Measurements from ENCODE around the gene ASXL1.

GRCh38 chr20:32355417-32355841 lies 2.7 kb upstream of the ASXL1 start:
- TF ChIP-seq PPARA (CRISPR knock-in tag; IDR thresholded peaks at IDR 0.05; ENCODE audit: borderline replicate concordance) = no peak
- no peak for TF ChIP-seq ESRRG (CRISPR knock-in tag; IDR thresholded peaks at IDR 0.05)
- no peak for TF ChIP-seq CREB5 (CRISPR knock-in tag; IDR thresholded peaks at IDR 0.05; ENCODE audit: low read depth)
- no peak for TF ChIP-seq TCF4 (CRISPR knock-in tag; IDR thresholded peaks at IDR 0.05; ENCODE audit: borderline replicate concordance)
- TF ChIP-seq, protein P1, sequence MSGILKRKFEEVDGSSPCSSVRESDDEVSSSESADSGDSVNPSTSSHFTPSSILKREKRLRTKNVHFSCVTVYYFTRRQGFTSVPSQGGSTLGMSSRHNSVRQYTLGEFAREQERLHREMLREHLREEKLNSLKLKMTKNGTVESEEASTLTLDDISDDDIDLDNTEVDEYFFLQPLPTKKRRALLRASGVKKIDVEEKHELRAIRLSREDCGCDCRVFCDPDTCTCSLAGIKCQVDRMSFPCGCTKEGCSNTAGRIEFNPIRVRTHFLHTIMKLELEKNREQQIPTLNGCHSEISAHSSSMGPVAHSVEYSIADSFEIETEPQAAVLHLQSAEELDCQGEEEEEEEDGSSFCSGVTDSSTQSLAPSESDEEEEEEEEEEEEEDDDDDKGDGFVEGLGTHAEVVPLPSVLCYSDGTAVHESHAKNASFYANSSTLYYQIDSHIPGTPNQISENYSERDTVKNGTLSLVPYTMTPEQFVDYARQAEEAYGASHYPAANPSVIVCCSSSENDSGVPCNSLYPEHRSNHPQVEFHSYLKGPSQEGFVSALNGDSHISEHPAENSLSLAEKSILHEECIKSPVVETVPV (CRISPR knock-in tag; IDR thresholded peaks at IDR 0.05) = no peak
- no peak for TF ChIP-seq RARB (CRISPR knock-in tag; IDR thresholded peaks at IDR 0.05)
